Measurements from ENCODE around the gene PTPRO.

Gene PTPRO

GRCh38 chr12:15530361-15530760 lies 208.1 kb downstream of the PTPRO start:
- Histone ChIP-seq H3K4me3 (ENCODE audit: low read length) (no peak overlapping the region), H3F3A (ENCODE audit: control insufficient read depth, insufficient read depth) (no peaks in the 10 kb centered on the region), H3K79me2 (ENCODE audit: control insufficient read depth, low read length) (no peaks in the 10 kb centered on the region), H3K27me3 (ENCODE audit: control insufficient read depth, low read length) (no peaks in the 10 kb centered on the region), H3K9me2 (replicated peaks; ENCODE audit: control insufficient read depth, low read length) (no peaks in the 10 kb centered on the region), H3K4me2 (ENCODE audit: low read length) (no peak overlapping the region), H3K27ac (ENCODE audit: low read depth, low read length) (no peak overlapping the region), H3K4me1 (ENCODE audit: control insufficient read depth, low read length) (peaks cover 15% of the 10 kb centered on the region), H3K36me3 (ENCODE audit: control insufficient read depth, low read length) (no peaks in the 10 kb centered on the region), H3K9me3 (ENCODE audit: control insufficient read depth, insufficient read depth, low read length) (no peaks in the 10 kb centered on the region), H4K20me1 (ENCODE audit: control insufficient read depth, insufficient read depth, low read depth, low read length) (no peaks in the 10 kb centered on the region)
- TF ChIP-seq EZH2phosphoT487 (IDR thresholded peaks at IDR 0.05; ENCODE audit: borderline replicate concordance, low read length) (no peak), CTCF (IDR thresholded peaks at IDR 0.05; ENCODE audit: low read depth, low read length, poor library complexity, severe bottlenecking) (no peak)

- Histone ChIP-seq H3K9me3 (ENCODE audit: control insufficient read depth, insufficient read depth, low read length) (no peaks in the 10 kb centered on the region), H3K27ac (ENCODE audit: low read depth, low read length) (no peak overlapping the region), H3K36me3 (ENCODE audit: control insufficient read depth, low read length) (no peaks in the 10 kb centered on the region), H3K4me3 (ENCODE audit: low read length) (no peak overlapping the region), H3K9me2 (replicated peaks; ENCODE audit: control insufficient read depth, low read length) (no peaks in the 10 kb centered on the region), H4K20me1 (ENCODE audit: control insufficient read depth, insufficient read depth, low read depth, low read length) (no peaks in the 10 kb centered on the region), H3K79me2 (ENCODE audit: control insufficient read depth, low read length) (no peaks in the 10 kb centered on the region), H3K4me2 (ENCODE audit: low read length) (peak overlapping the region; percentile 38; the same call in 1 of the 2 replicates), H3K27me3 (ENCODE audit: control insufficient read depth, low read length) (no peaks in the 10 kb centered on the region), H3K4me1 (ENCODE audit: control insufficient read depth, low read length) (peaks cover 5% of the 10 kb centered on the region), H3F3A (ENCODE audit: control insufficient read depth, insufficient read depth) (no peaks in the 10 kb centered on the region)
- peak; percentile 64 for TF ChIP-seq CTCF (IDR thresholded peaks at IDR 0.05; ENCODE audit: low read depth, low read length, poor library complexity, severe bottlenecking)
- TF ChIP-seq EZH2phosphoT487 (IDR thresholded peaks at IDR 0.05; ENCODE audit: borderline replicate concordance, low read length), result no peak
Measured at GRCh38 chr12:15532364-15532977, 210.2 kb downstream of the PTPRO start.

GRCh38 chr12:15534322-15534721 lies 212.0 kb downstream of the PTPRO start:
- Histone ChIP-seq H3K4me3 (ENCODE audit: low read length) (no peak overlapping the region), H3K4me2 (ENCODE audit: low read length) (no peak overlapping the region), H3K9me2 (replicated peaks; ENCODE audit: control insufficient read depth, low read length) (no peaks in the 10 kb centered on the region), H3K9me3 (ENCODE audit: control insufficient read depth, insufficient read depth, low read length) (no peaks in the 10 kb centered on the region), H3K27me3 (ENCODE audit: control insufficient read depth, low read length) (no peaks in the 10 kb centered on the region), H3F3A (ENCODE audit: control insufficient read depth, insufficient read depth) (no peaks in the 10 kb centered on the region), H3K4me1 (ENCODE audit: control insufficient read depth, low read length) (peaks cover 5% of the 10 kb centered on the region), H4K20me1 (ENCODE audit: control insufficient read depth, insufficient read depth, low read depth, low read length) (no peaks in the 10 kb centered on the region), H3K36me3 (ENCODE audit: control insufficient read depth, low read length) (no peaks in the 10 kb centered on the region), H3K27ac (ENCODE audit: low read depth, low read length) (no peak overlapping the region), H3K79me2 (ENCODE audit: control insufficient read depth, low read length) (no peaks in the 10 kb centered on the region)
- TF ChIP-seq EZH2phosphoT487 (IDR thresholded peaks at IDR 0.05; ENCODE audit: borderline replicate concordance, low read length) (no peak), CTCF (IDR thresholded peaks at IDR 0.05; ENCODE audit: low read depth, low read length, poor library complexity, severe bottlenecking) (no peak)
